Stimulated activated naive CD8-positive, alpha-beta T cell treated with anti-CD3 and anti-CD28 coated beads, Interleukin-15, amount 100 ng/mL, for 72 hours (primary cell): ENCODE results near the gene ZFHX3.

Source experiments
- ATAC-seq: fragments of 150-1000 bp; cut with Tn5 transposase; 2 replicates; pipeline ENCODE4 v1.10.0; 2021; ENCODE audit warnings: mild to moderate bottlenecking, moderate library complexity
- DNase-seq, 2 donors: peaks; one replicate each; pipeline ENCODE4 v3.0.0; 2021 to 2022
- H3K27ac Mint-ChIP-seq, 2 donors: one replicate each; pipeline ENCODE4 v1.8.0; 2022; ENCODE audit warnings: mild to moderate bottlenecking in 2 of 2, mixed read lengths in 2 of 2, moderate library complexity in 2 of 2
- H3K27me3 Mint-ChIP-seq: one replicate; pipeline ENCODE4 v1.8.0; 2022; ENCODE audit warnings: mixed read lengths
- H3K4me1 Mint-ChIP-seq: one replicate; pipeline ENCODE4 v1.8.0; 2022; ENCODE audit warnings: mild to moderate bottlenecking, mixed read lengths
- H3K4me3 Mint-ChIP-seq, 2 donors: one replicate each; pipeline ENCODE4 v1.8.0; 2022; ENCODE audit warnings: mild to moderate bottlenecking in 2 of 2, mixed read lengths in 2 of 2, moderate library complexity in 1 of 2
- H3K9me3 Mint-ChIP-seq, 2 donors: one replicate each; pipeline ENCODE4 v1.8.0; 2022; ENCODE audit warnings: mixed read lengths in 2 of 2

ZFHX3 gene

DNA sequence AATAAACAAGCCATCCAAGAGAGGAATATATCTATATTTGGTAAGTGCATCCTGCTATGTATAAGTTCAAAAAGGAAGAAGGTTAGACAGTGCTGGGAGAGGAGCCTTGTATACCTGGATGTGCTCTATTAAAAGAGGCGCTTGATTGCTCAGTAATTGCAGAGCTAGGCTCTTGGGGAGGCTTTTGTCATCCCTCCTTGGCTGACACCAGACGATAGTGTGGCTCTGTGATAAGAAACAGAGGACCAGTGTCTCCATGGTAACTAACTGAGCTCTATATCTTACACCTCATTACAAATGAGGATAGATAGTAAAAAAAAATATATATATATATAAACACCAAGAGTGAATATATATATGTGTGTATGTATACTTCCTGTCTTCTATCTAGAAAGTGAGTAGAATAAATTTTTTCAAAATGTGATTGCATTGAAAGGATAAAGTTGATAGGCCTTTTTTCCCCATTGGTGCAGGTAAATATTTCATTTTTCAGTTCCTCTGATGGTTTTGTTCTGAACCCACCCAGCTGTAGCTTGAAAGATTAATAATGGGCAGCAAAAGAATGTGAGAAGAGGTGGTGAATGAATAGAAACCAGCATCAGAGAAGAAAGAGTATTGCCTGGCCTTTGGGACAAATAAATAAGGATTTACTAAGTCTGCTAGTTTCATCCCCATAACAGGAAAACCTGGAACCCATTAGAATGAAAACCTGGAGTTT, 303.7 kb downstream of the ZFHX3 start:
- Mint-ChIP-seq H3K4me3 (no peak overlapping the region), H3K27me3 (no peaks in the 10 kb centered on the region), H3K27ac (no peak overlapping the region), H3K4me1 (no peaks in the 10 kb centered on the region), H3K9me3 (no peaks in the 10 kb centered on the region)
- no peak for DNase-seq
- no peak for ATAC-seq

DNA sequence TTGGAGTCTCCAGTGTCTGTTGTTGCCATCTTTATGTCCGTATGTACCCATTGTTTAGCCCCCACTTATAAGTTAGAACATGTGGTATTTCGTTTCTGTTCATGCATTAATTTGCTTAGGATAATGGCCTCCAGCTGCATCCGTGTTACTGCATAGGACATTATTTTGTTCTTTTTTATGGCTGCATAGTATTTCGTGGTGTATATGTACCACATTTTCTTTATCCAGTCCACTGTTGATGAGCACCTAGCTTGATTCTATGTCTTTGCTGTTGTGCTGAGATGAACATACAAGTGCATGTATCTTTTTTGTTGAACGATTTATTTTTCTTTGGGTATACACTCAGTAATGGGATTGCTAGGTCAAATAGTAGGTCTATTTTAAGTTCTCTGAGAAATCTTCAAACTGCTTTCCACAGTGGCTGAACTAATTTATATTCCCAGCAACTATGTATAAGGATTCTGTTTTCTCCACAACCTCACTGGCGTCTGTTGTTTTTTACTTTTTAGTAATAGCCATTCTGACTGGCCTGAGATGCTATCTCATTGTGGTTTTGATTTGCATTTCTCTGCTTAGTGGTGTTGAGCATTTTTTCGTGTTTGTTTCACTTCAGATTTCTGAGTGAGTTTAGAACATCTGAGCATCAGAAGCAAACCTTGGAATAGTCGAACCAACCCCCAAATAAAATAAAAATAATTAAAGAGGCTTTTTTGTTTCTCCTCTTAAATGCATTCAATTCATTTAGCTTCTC, 304.7 kb downstream of the ZFHX3 start:
- Mint-ChIP-seq H3K4me3 (no peak overlapping the region), H3K27me3 (no peaks in the 10 kb centered on the region), H3K27ac (no peak overlapping the region), H3K4me1 (no peaks in the 10 kb centered on the region), H3K9me3 (no peaks in the 10 kb centered on the region)
- ATAC-seq (no peak), DNase-seq (no peak)

DNA sequence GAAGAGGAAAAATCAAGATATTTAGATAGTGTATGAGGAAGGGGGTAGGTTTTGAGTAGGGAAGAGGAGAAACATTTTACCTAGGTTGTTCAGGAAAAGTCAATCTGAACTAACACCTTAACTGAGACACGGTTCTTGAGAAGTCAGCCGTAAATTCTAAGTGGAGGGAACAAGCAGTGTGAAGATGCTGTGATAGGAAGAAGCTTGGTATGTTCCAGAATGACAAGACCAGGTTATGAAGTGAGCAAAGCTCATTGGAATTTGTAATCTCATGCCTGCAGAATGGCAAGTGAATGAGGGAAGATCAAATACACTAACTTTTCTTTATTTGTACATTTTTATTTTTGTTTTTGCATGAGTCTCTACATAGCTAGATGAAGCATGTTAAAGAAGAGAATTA, 307.6 kb downstream of the ZFHX3 start:
- no peak overlapping the region for H3K27ac Mint-ChIP-seq
- DNase-seq (no peak), ATAC-seq (no peak)

DNA sequence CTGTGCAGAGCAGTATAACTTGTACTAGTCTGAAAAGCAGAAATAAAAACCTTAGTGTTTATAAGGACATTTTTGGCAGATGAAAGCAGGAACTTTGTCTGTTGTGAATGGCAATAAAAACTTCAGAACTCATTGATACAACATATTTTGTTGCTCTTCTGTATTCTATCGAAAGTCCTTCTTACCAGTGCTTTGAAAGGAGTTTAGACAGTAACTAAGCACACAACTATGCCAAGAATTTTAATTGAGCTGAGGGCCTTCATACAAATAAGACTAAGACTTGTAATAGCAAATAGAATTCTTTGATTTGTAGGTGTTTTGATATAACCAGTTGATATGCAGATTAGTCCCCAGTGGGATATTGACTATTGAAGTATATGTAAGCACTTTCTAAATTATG, 308.4 kb downstream of the ZFHX3 start:
- no peak for DNase-seq
- no peaks in the 10 kb centered on the region for H3K27me3 Mint-ChIP-seq
- no peak overlapping the region for H3K4me3 Mint-ChIP-seq
- H3K4me1 Mint-ChIP-seq: no peaks in the 10 kb centered on the region
- peaks cover 6 to 10% of the 10 kb centered on the region in 2 donors for H3K9me3 Mint-ChIP-seq
- H3K27ac Mint-ChIP-seq: no peak overlapping the region
- ATAC-seq: no peak

More for the DNA sequence above, 307.6 kb downstream of the ZFHX3 start:
- Mint-ChIP-seq H3K4me1 (no peaks in the 10 kb centered on the region), H3K27me3 (no peaks in the 10 kb centered on the region), H3K9me3 (peaks cover 0 to 2% of the 10 kb centered on the region in 2 donors), H3K4me3 (no peak overlapping the region)

DNA sequence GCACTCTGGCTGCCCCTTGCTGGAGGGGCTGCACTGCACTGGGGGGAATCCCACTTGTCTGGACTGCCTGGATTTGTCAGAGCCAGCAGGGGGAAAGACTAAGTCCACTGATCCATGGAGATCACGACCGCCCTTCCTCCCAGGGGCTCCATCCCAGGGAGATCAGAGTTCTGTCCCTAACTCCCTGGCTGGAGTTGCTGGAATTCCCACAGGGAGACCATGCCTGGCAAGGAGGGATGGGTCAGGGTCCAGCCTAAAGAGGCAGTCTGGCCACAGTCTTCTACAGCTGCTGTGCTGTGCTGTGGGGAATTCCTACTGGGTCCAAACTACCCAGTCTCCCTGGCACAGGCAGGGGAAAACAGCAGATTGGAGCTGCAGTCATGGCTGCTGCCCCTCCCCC, 311.9 kb downstream of the ZFHX3 start:
- no peak overlapping the region for H3K27ac Mint-ChIP-seq
- DNase-seq (no peak), ATAC-seq (no peak)
- H3K9me3 Mint-ChIP-seq: peaks cover 23 to 28% of the 10 kb centered on the region in 2 donors
- no peak overlapping the region for H3K4me3 Mint-ChIP-seq
- H3K4me1 Mint-ChIP-seq: no peaks in the 10 kb centered on the region
- no peaks in the 10 kb centered on the region for H3K27me3 Mint-ChIP-seq
